ENCODE results near the gene SAT1. TPM values are rescaled to one million over a fixed set of nuclear protein-coding genes. Genes with fewer than 3 reads are reported as not detected.
A peak's percentile ranks its signal among the peaks of the same experiment; 100 is the strongest.

The SAT1 gene
- total RNA-seq, 1 experiment from 2014 or later: 55.2 TPM

DNA sequence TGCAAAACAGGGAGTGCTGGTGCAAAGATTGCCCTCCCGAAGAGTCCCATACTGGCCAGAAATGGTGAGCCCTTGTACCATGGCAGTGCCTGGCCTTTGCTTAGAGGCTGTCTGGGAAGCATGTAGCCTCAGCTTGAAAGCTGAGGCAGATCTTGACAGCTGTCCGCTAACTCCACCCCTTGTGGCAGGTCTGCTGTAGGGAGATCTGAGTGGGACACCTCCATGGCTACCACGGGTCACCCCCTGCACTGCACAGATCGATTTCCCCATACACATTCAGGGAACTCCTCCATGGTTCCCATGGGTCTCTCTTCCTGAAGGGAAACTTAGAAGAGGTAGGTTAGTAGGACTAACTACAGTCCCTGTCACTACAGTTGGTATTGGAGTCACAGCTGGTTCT lies 33.8 kb upstream of the SAT1 start:
- Histone ChIP-seq H3K79me2 (ENCODE audit: insufficient read depth, low read length) (no peaks in the 10 kb centered on the region), H3T11ph (ENCODE audit: low read length) (no peak overlapping the region), H4K5ac (ENCODE audit: insufficient read length, low read depth, low read length) (no peak overlapping the region), H2BK15ac (ENCODE audit: low read depth, low read length) (no peak overlapping the region), H3K9me3 (ENCODE audit: control insufficient read depth, low read depth, low read length) (no peaks in the 10 kb centered on the region), H3K18ac (ENCODE audit: insufficient read length, low read depth, low read length) (no peak overlapping the region), H2BK120ac (ENCODE audit: low read depth, low read length, poor library complexity, severe bottlenecking) (no peak overlapping the region), H3K27me3 (ENCODE audit: insufficient read depth, low read length) (no peaks in the 10 kb centered on the region), H4K8ac (replicated peaks; ENCODE audit: insufficient read length, low read depth, low read length) (no peak overlapping the region), H4K91ac (ENCODE audit: insufficient read length, low read depth, low read length) (no peak overlapping the region), H3K79me1 (ENCODE audit: insufficient read depth, low read depth, low read length, poor library complexity, severe bottlenecking) (no peaks in the 10 kb centered on the region), H3K4ac (ENCODE audit: low read depth, low read length) (no peak overlapping the region), H3K23me2 (ENCODE audit: insufficient read length, low read depth, low read length, poor library complexity, severe bottlenecking) (no peaks in the 10 kb centered on the region), H2BK5ac (ENCODE audit: insufficient read length, low read length) (no peak overlapping the region), H4K20me1 (ENCODE audit: control insufficient read depth, insufficient read depth, insufficient read length) (no peaks in the 10 kb centered on the region), H3K27ac (ENCODE audit: insufficient read length, low read depth, low read length) (no peak overlapping the region), H2AK5ac (ENCODE audit: insufficient read length, low read length) (no peak overlapping the region), H3K4me1 (ENCODE audit: insufficient read depth, low read length) (no peaks in the 10 kb centered on the region), H3K56ac (ENCODE audit: insufficient read length, low read depth, low read length) (no peak overlapping the region), H3K9ac (ENCODE audit: extremely low read depth, insufficient read length, low read length) (no peak overlapping the region), H2BK20ac (ENCODE audit: low read depth, low read length, poor library complexity, severe bottlenecking) (no peak overlapping the region), H3K4me2 (ENCODE audit: insufficient read depth, insufficient read length, low read length) (no peak overlapping the region), H3K23ac (ENCODE audit: insufficient read length, low read depth, low read length) (no peak overlapping the region), H2AFZ (ENCODE audit: low read length) (no peak overlapping the region), H2BK12ac (ENCODE audit: insufficient read length, low read depth, low read length) (no peak overlapping the region), H3K14ac (ENCODE audit: insufficient read depth, low read length) (no peak overlapping the region)
- H3K4me1 Mint-ChIP-seq: no peaks in the 10 kb centered on the region
- no peaks in the 10 kb centered on the region for H3K36me3 Mint-ChIP-seq (ENCODE audit: insufficient read depth in 1 of 3, low read depth in 3 of 3)
- no peak overlapping the region for H3K4me3 Mint-ChIP-seq
- DNase-seq: no peak
- peak overlapping the region in 1 of 3 experiments; percentile 56; a peak in 1 of 7 replicates for H3K27ac Mint-ChIP-seq
- H3K27me3 Mint-ChIP-seq (ENCODE audit: low read depth): peaks cover 2% of the 10 kb centered on the region; the same call in 1 of the 2 replicates
- no CpG with 5 or more reads among the region's 4 CpGs for WGBS (ENCODE audit: extremely low coverage, insufficient read length, low lambda C conversion rate)
- H3K9me3 Mint-ChIP-seq: no peaks in the 10 kb centered on the region
- TF ChIP-seq, protein P1, sequence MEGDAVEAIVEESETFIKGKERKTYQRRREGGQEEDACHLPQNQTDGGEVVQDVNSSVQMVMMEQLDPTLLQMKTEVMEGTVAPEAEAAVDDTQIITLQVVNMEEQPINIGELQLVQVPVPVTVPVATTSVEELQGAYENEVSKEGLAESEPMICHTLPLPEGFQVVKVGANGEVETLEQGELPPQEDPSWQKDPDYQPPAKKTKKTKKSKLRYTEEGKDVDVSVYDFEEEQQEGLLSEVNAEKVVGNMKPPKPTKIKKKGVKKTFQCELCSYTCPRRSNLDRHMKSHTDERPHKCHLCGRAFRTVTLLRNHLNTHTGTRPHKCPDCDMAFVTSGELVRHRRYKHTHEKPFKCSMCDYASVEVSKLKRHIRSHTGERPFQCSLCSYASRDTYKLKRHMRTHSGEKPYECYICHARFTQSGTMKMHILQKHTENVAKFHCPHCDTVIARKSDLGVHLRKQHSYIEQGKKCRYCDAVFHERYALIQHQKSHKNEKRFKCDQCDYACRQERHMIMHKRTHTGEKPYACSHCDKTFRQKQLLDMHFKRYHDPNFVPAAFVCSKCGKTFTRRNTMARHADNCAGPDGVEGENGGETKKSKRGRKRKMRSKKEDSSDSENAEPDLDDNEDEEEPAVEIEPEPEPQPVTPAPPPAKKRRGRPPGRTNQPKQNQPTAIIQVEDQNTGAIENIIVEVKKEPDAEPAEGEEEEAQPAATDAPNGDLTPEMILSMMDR (conservative IDR thresholded peaks at IDR 0.05): no peak

Measured in H9 (cell line).